Progenitor cell of endocrine pancreas (in vitro differentiated cells): ENCODE data around the gene MRPS14. TPM values are rescaled to one million over a fixed set of nuclear protein-coding genes. Genes with fewer than 3 reads are reported as not detected.

Experiments
- total RNA-seq: library from RNA; stranded (reverse); gene quantifications from 2 replicates; pipeline ENCODE4 v1.2.1, GENCODE V29; 2021

MRPS14 gene
- total RNA-seq, 1 donor from 2014 or later = 27.5 TPM

Other genes with a start within 250 kb of the MRPS14 start
- 91.5 and 116 TPM in 2 replicates for gene CACYBP, start 23.5 kb downstream of the MRPS14 start, total RNA-seq
- gene TNN, start 44.4 kb upstream of the MRPS14 start, total RNA-seq = 0.48 and 0.51 TPM in 2 replicates
- gene KIAA0040, start 169.4 kb upstream of the MRPS14 start, total RNA-seq = 2.4 and 2.8 TPM in 2 replicates